Measurements from ENCODE around the gene ITGAD.

DNA sequence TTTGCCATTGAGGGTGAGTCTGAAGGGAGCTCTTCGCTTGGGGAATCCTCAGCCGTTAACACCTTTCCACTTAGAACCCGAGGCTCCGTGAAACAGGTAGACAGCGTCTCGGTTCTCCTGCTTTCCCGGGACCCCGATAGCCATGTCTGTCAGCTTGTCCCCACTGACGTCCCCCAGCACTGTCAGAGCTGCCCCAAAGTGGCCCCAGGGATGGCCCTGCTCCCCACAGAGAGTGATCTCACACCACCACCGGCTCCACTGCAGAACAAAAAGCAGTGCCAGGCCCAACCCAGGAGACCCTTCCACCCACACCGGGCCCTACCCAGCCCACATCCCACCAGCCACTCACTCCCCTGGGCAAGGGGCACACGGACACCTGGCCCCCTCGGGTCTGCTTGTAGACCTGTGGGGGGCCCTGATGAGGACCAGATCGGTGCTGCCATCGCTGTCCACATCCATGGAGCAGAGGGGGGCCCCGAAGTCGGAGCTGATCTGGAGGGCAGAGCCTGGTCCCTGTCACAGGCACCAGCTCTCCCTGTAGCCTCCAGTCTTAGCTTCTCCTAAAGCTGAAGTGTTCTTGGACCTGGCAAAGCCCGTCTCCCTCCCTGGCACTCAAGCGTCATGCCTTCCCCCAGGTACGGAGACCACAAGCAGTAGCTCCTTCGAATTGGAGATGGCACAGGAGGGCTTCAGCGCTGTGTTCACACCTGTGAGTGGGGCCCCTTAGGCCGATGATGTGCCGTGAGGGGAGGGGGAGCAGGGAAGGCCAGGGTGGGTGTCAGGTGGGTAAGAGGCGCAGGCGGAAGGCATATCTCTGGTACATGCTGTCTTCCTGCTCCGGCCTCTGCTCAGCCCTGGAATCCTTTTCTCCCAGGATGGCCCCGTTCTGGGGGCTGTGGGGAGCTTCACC lies 31.7 kb upstream of the ITGAD start:
- TF ChIP-seq, protein P1, sequence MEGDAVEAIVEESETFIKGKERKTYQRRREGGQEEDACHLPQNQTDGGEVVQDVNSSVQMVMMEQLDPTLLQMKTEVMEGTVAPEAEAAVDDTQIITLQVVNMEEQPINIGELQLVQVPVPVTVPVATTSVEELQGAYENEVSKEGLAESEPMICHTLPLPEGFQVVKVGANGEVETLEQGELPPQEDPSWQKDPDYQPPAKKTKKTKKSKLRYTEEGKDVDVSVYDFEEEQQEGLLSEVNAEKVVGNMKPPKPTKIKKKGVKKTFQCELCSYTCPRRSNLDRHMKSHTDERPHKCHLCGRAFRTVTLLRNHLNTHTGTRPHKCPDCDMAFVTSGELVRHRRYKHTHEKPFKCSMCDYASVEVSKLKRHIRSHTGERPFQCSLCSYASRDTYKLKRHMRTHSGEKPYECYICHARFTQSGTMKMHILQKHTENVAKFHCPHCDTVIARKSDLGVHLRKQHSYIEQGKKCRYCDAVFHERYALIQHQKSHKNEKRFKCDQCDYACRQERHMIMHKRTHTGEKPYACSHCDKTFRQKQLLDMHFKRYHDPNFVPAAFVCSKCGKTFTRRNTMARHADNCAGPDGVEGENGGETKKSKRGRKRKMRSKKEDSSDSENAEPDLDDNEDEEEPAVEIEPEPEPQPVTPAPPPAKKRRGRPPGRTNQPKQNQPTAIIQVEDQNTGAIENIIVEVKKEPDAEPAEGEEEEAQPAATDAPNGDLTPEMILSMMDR (IDR thresholded peaks at IDR 0.05; ENCODE audit: extremely low read depth in 1 of 2, insufficient read depth in 1 of 2, low read depth in 1 of 2, low read length in 2 of 2): no peak
- TF ChIP-seq POLR2A (IDR thresholded peaks at IDR 0.05; ENCODE audit: low read depth, low read length) (no peak), JUN (IDR thresholded peaks at IDR 0.05; ENCODE audit: borderline replicate concordance, insufficient read depth, insufficient read length, low read depth) (no peak), POLR2AphosphoS5 (IDR thresholded peaks at IDR 0.05; ENCODE audit: insufficient read depth, low read depth, low read length) (no peak), FOS (IDR thresholded peaks at IDR 0.05; ENCODE audit: borderline replicate concordance, insufficient read depth, low read length) (no peak)
- TF ChIP-seq, protein P2, sequence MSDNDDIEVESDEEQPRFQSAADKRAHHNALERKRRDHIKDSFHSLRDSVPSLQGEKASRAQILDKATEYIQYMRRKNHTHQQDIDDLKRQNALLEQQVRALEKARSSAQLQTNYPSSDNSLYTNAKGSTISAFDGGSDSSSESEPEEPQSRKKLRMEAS (IDR thresholded peaks at IDR 0.05; ENCODE audit: insufficient read depth, insufficient read length): no peak

Data from endothelial cell of umbilical vein (primary cell).